ENCODE measurements around the gene ARHGEF1.

ARHGEF1 gene

GRCh38 chr19:41880329-41880708 is 2.7 kb upstream of the ARHGEF1 start:
- Histone ChIP-seq H3K9ac (ENCODE audit: low read depth in 1 of 2, low read length in 2 of 2) (no peak overlapping the region), H3K36me3 (ENCODE audit: control insufficient read depth in 1 of 2, insufficient read depth in 2 of 2, low read length in 2 of 2) (no peaks in the 10 kb centered on the region), H3K4me3 (ENCODE audit: low read depth in 1 of 2, low read length in 2 of 2) (no peak overlapping the region), H3K27ac (ENCODE audit: low read depth, low read length) (no peak overlapping the region), H3K4me1 (ENCODE audit: control insufficient read depth in 1 of 2, insufficient read depth in 2 of 2, low read length in 2 of 2) (peaks cover 15 to 36% of the 10 kb centered on the region in 2 donors), H3K27me3 (ENCODE audit: control insufficient read depth in 1 of 2, insufficient read depth in 2 of 2, low read length in 2 of 2) (no peaks in the 10 kb centered on the region), H3K9me3 (ENCODE audit: control insufficient read depth in 1 of 2, low read length in 2 of 2) (no peaks in the 10 kb centered on the region)

- Histone ChIP-seq H3K9me3 (ENCODE audit: control insufficient read depth in 1 of 2, low read length in 2 of 2) (no peaks in the 10 kb centered on the region), H3K36me3 (ENCODE audit: control insufficient read depth in 1 of 2, insufficient read depth in 2 of 2, low read length in 2 of 2) (peaks cover 0 to 4% of the 10 kb centered on the region in 2 donors), H3K27ac (ENCODE audit: low read depth, low read length) (peak overlapping the region; percentile 46), H3K9ac (ENCODE audit: low read depth in 1 of 2, low read length in 2 of 2) (peak overlapping the region; percentile 89 to 98), H3K27me3 (ENCODE audit: control insufficient read depth in 1 of 2, insufficient read depth in 2 of 2, low read length in 2 of 2) (no peaks in the 10 kb centered on the region), H3K4me3 (ENCODE audit: low read depth in 1 of 2, low read length in 2 of 2) (peak overlapping the region; percentile 90 to 95), H3K4me1 (ENCODE audit: control insufficient read depth in 1 of 2, insufficient read depth in 2 of 2, low read length in 2 of 2) (peaks cover 34 to 45% of the 10 kb centered on the region in 2 donors)
These were observed 458 bp downstream of the ARHGEF1 start for GRCh38 chr19:41883463-41883820.

- Histone ChIP-seq H3K9me3 (ENCODE audit: control insufficient read depth in 1 of 2, low read length in 2 of 2) (no peaks in the 10 kb centered on the region), H3K4me1 (ENCODE audit: control insufficient read depth in 1 of 2, insufficient read depth in 2 of 2, low read length in 2 of 2) (peaks cover 35 to 45% of the 10 kb centered on the region in 2 donors), H3K4me3 (ENCODE audit: low read depth in 1 of 2, low read length in 2 of 2) (peak overlapping the region; percentile 90 to 97), H3K36me3 (ENCODE audit: control insufficient read depth in 1 of 2, insufficient read depth in 2 of 2, low read length in 2 of 2) (peaks cover 3 to 8% of the 10 kb centered on the region in 2 donors), H3K27me3 (ENCODE audit: control insufficient read depth in 1 of 2, insufficient read depth in 2 of 2, low read length in 2 of 2) (no peaks in the 10 kb centered on the region), H3K9ac (ENCODE audit: low read depth in 1 of 2, low read length in 2 of 2) (peak overlapping the region; percentile 89 to 98), H3K27ac (ENCODE audit: low read depth, low read length) (peak overlapping the region; percentile 53)
These were observed 1.1 kb downstream of the ARHGEF1 start for GRCh38 chr19:41883821-41884733.

- H3K4me3 ChIP-seq (ENCODE audit: low read depth in 1 of 2, low read length in 2 of 2) = peak overlapping the region; percentile 13 to 56
- H3K4me1 ChIP-seq (ENCODE audit: control insufficient read depth in 1 of 2, insufficient read depth in 2 of 2, low read length in 2 of 2) = peaks cover 35 to 45% of the 10 kb centered on the region in 2 donors
- H3K9ac ChIP-seq (ENCODE audit: low read depth in 1 of 2, low read length in 2 of 2) = peak overlapping the region in 1 of 2 donors; percentile 18
- H3K9me3 ChIP-seq (ENCODE audit: control insufficient read depth in 1 of 2, low read length in 2 of 2) = no peaks in the 10 kb centered on the region
- peaks cover 12 to 26% of the 10 kb centered on the region in 2 donors for H3K36me3 ChIP-seq (ENCODE audit: control insufficient read depth in 1 of 2, insufficient read depth in 2 of 2, low read length in 2 of 2)
- H3K27ac ChIP-seq (ENCODE audit: low read depth, low read length) = peak overlapping the region; percentile 12
- no peaks in the 10 kb centered on the region for H3K27me3 ChIP-seq (ENCODE audit: control insufficient read depth in 1 of 2, insufficient read depth in 2 of 2, low read length in 2 of 2)
These were observed 4.1 kb downstream of the ARHGEF1 start for GRCh38 chr19:41886761-41887710.

GRCh38 chr19:41887711-41888382 is 4.9 kb downstream of the ARHGEF1 start:
- no peaks in the 10 kb centered on the region for H3K27me3 ChIP-seq (ENCODE audit: control insufficient read depth in 1 of 2, insufficient read depth in 2 of 2, low read length in 2 of 2)
- H3K36me3 ChIP-seq (ENCODE audit: control insufficient read depth in 1 of 2, insufficient read depth in 2 of 2, low read length in 2 of 2) = peaks cover 16 to 34% of the 10 kb centered on the region in 2 donors
- no peak overlapping the region for H3K27ac ChIP-seq (ENCODE audit: low read depth, low read length)
- no peaks in the 10 kb centered on the region for H3K9me3 ChIP-seq (ENCODE audit: control insufficient read depth in 1 of 2, low read length in 2 of 2)
- peaks cover 35 to 45% of the 10 kb centered on the region in 2 donors for H3K4me1 ChIP-seq (ENCODE audit: control insufficient read depth in 1 of 2, insufficient read depth in 2 of 2, low read length in 2 of 2)
- peak overlapping the region in 1 of 2 donors; percentile 10 for H3K4me3 ChIP-seq (ENCODE audit: low read depth in 1 of 2, low read length in 2 of 2)
- H3K9ac ChIP-seq (ENCODE audit: low read depth in 1 of 2, low read length in 2 of 2) = no peak overlapping the region

GRCh38 chr19:41888926-41889325 is 5.9 kb downstream of the ARHGEF1 start:
- no peaks in the 10 kb centered on the region for H3K9me3 ChIP-seq (ENCODE audit: control insufficient read depth in 1 of 2, low read length in 2 of 2)
- no peaks in the 10 kb centered on the region for H3K27me3 ChIP-seq (ENCODE audit: control insufficient read depth in 1 of 2, insufficient read depth in 2 of 2, low read length in 2 of 2)
- no peak overlapping the region for H3K4me3 ChIP-seq (ENCODE audit: low read depth in 1 of 2, low read length in 2 of 2)
- H3K27ac ChIP-seq (ENCODE audit: low read depth, low read length) = no peak overlapping the region
- H3K9ac ChIP-seq (ENCODE audit: low read depth in 1 of 2, low read length in 2 of 2) = no peak overlapping the region
- peaks cover 31 to 39% of the 10 kb centered on the region in 2 donors for H3K4me1 ChIP-seq (ENCODE audit: control insufficient read depth in 1 of 2, insufficient read depth in 2 of 2, low read length in 2 of 2)
- peaks cover 16 to 37% of the 10 kb centered on the region in 2 donors for H3K36me3 ChIP-seq (ENCODE audit: control insufficient read depth in 1 of 2, insufficient read depth in 2 of 2, low read length in 2 of 2)

- H3K4me3 ChIP-seq (ENCODE audit: low read depth in 1 of 2, low read length in 2 of 2) = no peak overlapping the region
- H3K4me1 ChIP-seq (ENCODE audit: control insufficient read depth in 1 of 2, insufficient read depth in 2 of 2, low read length in 2 of 2) = peaks cover 31 to 35% of the 10 kb centered on the region in 2 donors
- H3K9me3 ChIP-seq (ENCODE audit: control insufficient read depth in 1 of 2, low read length in 2 of 2) = no peaks in the 10 kb centered on the region
- H3K9ac ChIP-seq (ENCODE audit: low read depth in 1 of 2, low read length in 2 of 2) = no peak overlapping the region
- no peak overlapping the region for H3K27ac ChIP-seq (ENCODE audit: low read depth, low read length)
- H3K27me3 ChIP-seq (ENCODE audit: control insufficient read depth in 1 of 2, insufficient read depth in 2 of 2, low read length in 2 of 2) = no peaks in the 10 kb centered on the region
- H3K36me3 ChIP-seq (ENCODE audit: control insufficient read depth in 1 of 2, insufficient read depth in 2 of 2, low read length in 2 of 2) = peaks cover 23 to 43% of the 10 kb centered on the region in 2 donors
These were observed 6.9 kb downstream of the ARHGEF1 start for GRCh38 chr19:41889896-41890295.

GRCh38 chr19:41890936-41891335 is 8.0 kb downstream of the ARHGEF1 start:
- H3K9me3 ChIP-seq (ENCODE audit: control insufficient read depth in 1 of 2, low read length in 2 of 2) = no peaks in the 10 kb centered on the region
- H3K36me3 ChIP-seq (ENCODE audit: control insufficient read depth in 1 of 2, insufficient read depth in 2 of 2, low read length in 2 of 2) = peaks cover 33 to 54% of the 10 kb centered on the region in 2 donors
- no peak overlapping the region for H3K9ac ChIP-seq (ENCODE audit: low read depth in 1 of 2, low read length in 2 of 2)
- H3K27me3 ChIP-seq (ENCODE audit: control insufficient read depth in 1 of 2, insufficient read depth in 2 of 2, low read length in 2 of 2) = no peaks in the 10 kb centered on the region
- no peak overlapping the region for H3K27ac ChIP-seq (ENCODE audit: low read depth, low read length)
- peaks cover 24% of the 10 kb centered on the region in 2 donors for H3K4me1 ChIP-seq (ENCODE audit: control insufficient read depth in 1 of 2, insufficient read depth in 2 of 2, low read length in 2 of 2)
- no peak overlapping the region for H3K4me3 ChIP-seq (ENCODE audit: low read depth in 1 of 2, low read length in 2 of 2)

GRCh38 chr19:41892173-41892902 is 9.4 kb downstream of the ARHGEF1 start:
- Histone ChIP-seq H3K4me3 (ENCODE audit: low read depth in 1 of 2, low read length in 2 of 2) (no peak overlapping the region), H3K27me3 (ENCODE audit: control insufficient read depth in 1 of 2, insufficient read depth in 2 of 2, low read length in 2 of 2) (no peaks in the 10 kb centered on the region), H3K9me3 (ENCODE audit: control insufficient read depth in 1 of 2, low read length in 2 of 2) (no peaks in the 10 kb centered on the region), H3K36me3 (ENCODE audit: control insufficient read depth in 1 of 2, insufficient read depth in 2 of 2, low read length in 2 of 2) (peaks cover 37 to 60% of the 10 kb centered on the region in 2 donors), H3K4me1 (ENCODE audit: control insufficient read depth in 1 of 2, insufficient read depth in 2 of 2, low read length in 2 of 2) (peaks cover 10 to 11% of the 10 kb centered on the region in 2 donors), H3K27ac (ENCODE audit: low read depth, low read length) (no peak overlapping the region), H3K9ac (ENCODE audit: low read depth in 1 of 2, low read length in 2 of 2) (no peak overlapping the region)
